SJSA1 (cell line): ENCODE results near the gene TMEM203. TPM values are rescaled to one million over a fixed set of nuclear protein-coding genes. Genes with fewer than 3 reads are reported as not detected.

Source experiments
- DNase-seq, 2 experiments: peaks; one replicate each; pipeline ENCODE4 v3.0.0-alpha.2; 2015 to 2020; ENCODE audit warnings: low spot score in 2 of 2, low read depth in 1 of 2
- H3K27ac ChIP-seq: fragments of 250-450 bp; sonication (Bioruptor Pico); 2 replicates; pipeline ENCODE4 v1.5.1; 2020; ENCODE audit warnings: mild to moderate bottlenecking, moderate library complexity
- H3K27me3 ChIP-seq: fragments of 250-450 bp; sonication (Bioruptor Pico); replicated peaks from 2 replicates; pipeline ENCODE4 v1.5.1; 2020; ENCODE audit warnings: mild to moderate bottlenecking, moderate library complexity
- H3K36me3 ChIP-seq: fragments of 250-450 bp; sonication (Bioruptor Pico); 2 replicates; pipeline ENCODE4 v1.5.1; 2020; ENCODE audit warnings: mild to moderate bottlenecking
- H3K4me1 ChIP-seq: fragments of 250-450 bp; sonication (Bioruptor Pico); replicated peaks from 2 replicates; pipeline ENCODE4 v1.6.1; 2021; ENCODE audit warnings: mild to moderate bottlenecking
- H3K4me3 ChIP-seq: fragments of 250-450 bp; sonication (Bioruptor Pico); 2 replicates; pipeline ENCODE4 v1.5.1; 2020; ENCODE audit warnings: mild to moderate bottlenecking
- H3K9me3 ChIP-seq: fragments of 250-450 bp; sonication (Bioruptor Pico); replicated peaks from 2 replicates; pipeline ENCODE4 v1.5.1; 2020; ENCODE audit warnings: mild to moderate bottlenecking
- total RNA-seq: library from RNA; depleted of rRNA; stranded (reverse); fragments of >200 nt; shearing (Covaris generic); gene quantifications from 2 replicates; pipeline ENCODE4 v1.2.3, GENCODE V29; 2014; rRNA removed

Gene TMEM203
- 44.5 and 51.3 TPM in 2 replicates for total RNA-seq

- H3K4me3 ChIP-seq = peak within 1 kb of the TSS; percentile 88
- H3K36me3 ChIP-seq = peaks cover 43% of the 10 kb centered on the region
- peak; percentile 74 to 88 for DNase-seq
- peaks cover 19% of the 10 kb centered on the region for H3K4me1 ChIP-seq
- no peaks in the 10 kb centered on the region for H3K9me3 ChIP-seq
- H3K27ac ChIP-seq = peak within 1 kb of the TSS; percentile 46
- H3K27me3 ChIP-seq = no peaks in the 10 kb centered on the region
Measured at GRCh38 chr9:137205126-137206069, at the start of gene TMEM203, which contains the start of gene NDOR1. Gene TMEM203 (minus strand): TSS chr9:137205648. CDS start chr9:137205414, 234 bp downstream. Gene NDOR1 (plus strand): TSS chr9:137205700. CDS start chr9:137205778, 78 bp downstream.

GRCh38 chr9:137254624-137255447, 49.4 kb upstream of the TMEM203 start, which contains the start of gene NELFB:
Gene NELFB (plus strand): TSS chr9:137255327.
- Histone ChIP-seq H3K9me3 (no peaks in the 10 kb centered on the region), H3K36me3 (peaks cover 29% of the 10 kb centered on the region), H3K27ac (peak within 1 kb of the TSS; percentile 34), H3K27me3 (no peaks in the 10 kb centered on the region), H3K4me1 (peaks cover 19% of the 10 kb centered on the region), H3K4me3 (peak within 1 kb of the TSS; percentile 99)
- peak; percentile 78 to 91 for DNase-seq

- Histone ChIP-seq H3K4me3 (peak overlapping the region; percentile 99), H3K27ac (no peak overlapping the region), H3K36me3 (peaks cover 27% of the 10 kb centered on the region), H3K4me1 (peaks cover 19% of the 10 kb centered on the region), H3K27me3 (no peaks in the 10 kb centered on the region), H3K9me3 (no peaks in the 10 kb centered on the region)
- DNase-seq = no peak
Measured at GRCh38 chr9:137253717-137254623, 48.5 kb upstream of the TMEM203 start.

- Histone ChIP-seq H3K27ac (no peak overlapping the region), H3K4me1 (peaks cover 19% of the 10 kb centered on the region), H3K36me3 (peaks cover 21% of the 10 kb centered on the region), H3K9me3 (no peaks in the 10 kb centered on the region), H3K4me3 (no peak overlapping the region), H3K27me3 (no peaks in the 10 kb centered on the region)
- DNase-seq = no peak
Measured at GRCh38 chr9:137252555-137253506, 47.4 kb upstream of the TMEM203 start.

GRCh38 chr9:137251490-137252268, 46.2 kb upstream of the TMEM203 start:
- no peak for DNase-seq
- H3K27me3 ChIP-seq = no peaks in the 10 kb centered on the region
- peaks cover 16% of the 10 kb centered on the region for H3K36me3 ChIP-seq
- peaks cover 18% of the 10 kb centered on the region for H3K4me1 ChIP-seq
- no peaks in the 10 kb centered on the region for H3K9me3 ChIP-seq
- H3K4me3 ChIP-seq = no peak overlapping the region
- no peak overlapping the region for H3K27ac ChIP-seq

GRCh38 chr9:137251194-137251461, 45.7 kb upstream of the TMEM203 start, which contains the start of gene STPG3:
Gene STPG3 (plus strand): TSS chr9:137251286. CDS start chr9:137251287, 1 bp downstream.
- Histone ChIP-seq H3K36me3 (peaks cover 10% of the 10 kb centered on the region), H3K4me3 (no peak within 1 kb of the TSS), H3K4me1 (peaks cover 12% of the 10 kb centered on the region), H3K9me3 (no peaks in the 10 kb centered on the region), H3K27ac (no peak within 1 kb of the TSS), H3K27me3 (no peaks in the 10 kb centered on the region)
- DNase-seq = no peak

- Histone ChIP-seq H3K27me3 (no peaks in the 10 kb centered on the region), H3K9me3 (no peaks in the 10 kb centered on the region), H3K4me3 (no peak overlapping the region), H3K4me1 (peaks cover 10% of the 10 kb centered on the region), H3K36me3 (peaks cover 4% of the 10 kb centered on the region), H3K27ac (no peak overlapping the region)
- DNase-seq = no peak
Measured at GRCh38 chr9:137250329-137251193, 45.1 kb upstream of the TMEM203 start.

- no peak overlapping the region for H3K27ac ChIP-seq
- DNase-seq = no peak
- H3K36me3 ChIP-seq = peaks cover 15% of the 10 kb centered on the region
- H3K4me1 ChIP-seq = peaks cover 11% of the 10 kb centered on the region
- no peaks in the 10 kb centered on the region for H3K27me3 ChIP-seq
- no peaks in the 10 kb centered on the region for H3K9me3 ChIP-seq
- H3K4me3 ChIP-seq = no peak overlapping the region
Measured at GRCh38 chr9:137247916-137248175, 42.4 kb upstream of the TMEM203 start.

GRCh38 chr9:137247135-137247915, 41.9 kb upstream of the TMEM203 start:
- no peak overlapping the region for H3K27ac ChIP-seq
- no peaks in the 10 kb centered on the region for H3K27me3 ChIP-seq
- H3K4me3 ChIP-seq = no peak overlapping the region
- no peaks in the 10 kb centered on the region for H3K9me3 ChIP-seq
- H3K36me3 ChIP-seq = peaks cover 20% of the 10 kb centered on the region
- no peak for DNase-seq
- H3K4me1 ChIP-seq = peaks cover 17% of the 10 kb centered on the region

GRCh38 chr9:137245450-137246421, 40.3 kb upstream of the TMEM203 start:
- Histone ChIP-seq H3K36me3 (peaks cover 31% of the 10 kb centered on the region), H3K4me3 (no peak overlapping the region), H3K4me1 (peaks cover 19% of the 10 kb centered on the region), H3K27me3 (no peaks in the 10 kb centered on the region), H3K9me3 (no peaks in the 10 kb centered on the region), H3K27ac (no peak overlapping the region)
- DNase-seq = no peak
